ENCODE data around the gene SEC11C. TPM values are rescaled to one million over a fixed set of nuclear protein-coding genes. Genes with fewer than 3 reads are reported as not detected.

The SEC11C gene
- 7.0 TPM for total RNA-seq

DNA sequence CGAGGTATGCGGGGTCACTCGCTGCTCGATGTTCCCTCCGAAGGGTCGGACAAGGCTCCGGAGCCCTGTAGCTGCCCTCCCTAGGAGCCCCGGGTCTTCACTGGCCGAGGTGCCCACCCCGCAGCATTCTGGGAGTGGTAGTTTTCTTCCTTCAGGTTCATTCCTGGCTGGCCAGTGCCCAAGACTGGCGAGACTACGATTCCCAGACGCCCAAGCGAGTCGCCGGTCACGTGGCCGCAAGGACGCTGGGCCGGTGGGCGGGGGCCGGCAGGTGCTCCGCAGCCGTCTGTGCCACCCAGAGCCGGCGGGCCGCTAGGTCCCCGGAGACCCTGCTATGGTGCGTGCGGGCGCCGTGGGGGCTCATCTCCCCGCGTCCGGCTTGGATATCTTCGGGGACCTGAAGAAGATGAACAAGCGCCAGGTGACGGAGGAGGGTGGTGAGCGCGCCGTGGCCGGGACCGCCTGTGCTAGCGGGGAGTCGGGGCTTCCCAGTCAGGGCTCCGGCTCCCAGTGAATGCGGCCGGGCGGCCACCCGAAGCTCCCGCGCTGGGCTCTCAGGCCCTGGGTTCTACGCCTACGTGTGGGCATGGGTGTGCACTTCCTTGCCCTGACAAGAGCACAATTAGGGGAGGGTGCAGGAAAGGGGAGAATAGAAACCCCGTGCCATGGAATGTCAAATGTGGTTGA, at the start of gene SEC11C:
SEC11C (plus strand) TSS at position 270 of the 687 bp plus-strand sequence; CDS start at position 335, 65 bp downstream.
- peak; percentile 98 for DNase-seq

DNA sequence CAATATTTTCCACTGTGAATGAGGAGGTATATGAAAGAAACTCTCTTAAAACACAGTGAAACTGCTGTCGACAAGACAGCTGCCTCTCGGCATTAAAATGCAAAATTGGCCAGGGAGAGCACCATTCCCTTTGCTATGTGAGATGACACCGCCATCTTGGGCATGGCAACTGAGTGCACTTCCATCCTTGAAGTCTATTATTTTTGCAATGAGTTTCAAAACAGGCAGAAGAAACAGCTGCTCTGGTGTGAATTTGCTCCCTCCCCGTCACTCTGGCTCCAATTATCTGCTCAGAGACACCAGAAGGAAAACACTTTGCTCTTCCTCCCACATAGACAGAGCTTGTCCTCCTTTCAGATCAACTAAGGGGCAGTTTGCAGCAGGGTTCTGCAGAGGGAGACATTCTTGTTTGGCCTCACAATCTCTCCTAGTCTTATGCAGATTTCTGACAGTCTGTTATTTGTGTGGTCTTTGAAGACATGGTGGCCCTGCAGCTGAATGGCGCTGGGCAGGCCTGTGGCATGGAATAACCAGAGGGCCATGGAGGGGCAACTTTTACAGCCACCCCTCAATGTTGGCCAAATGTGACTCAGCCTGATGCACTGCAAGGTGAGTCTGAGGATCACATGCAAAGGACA, 48.6 kb upstream of the SEC11C start:
- DNase-seq, result no peak

DNA sequence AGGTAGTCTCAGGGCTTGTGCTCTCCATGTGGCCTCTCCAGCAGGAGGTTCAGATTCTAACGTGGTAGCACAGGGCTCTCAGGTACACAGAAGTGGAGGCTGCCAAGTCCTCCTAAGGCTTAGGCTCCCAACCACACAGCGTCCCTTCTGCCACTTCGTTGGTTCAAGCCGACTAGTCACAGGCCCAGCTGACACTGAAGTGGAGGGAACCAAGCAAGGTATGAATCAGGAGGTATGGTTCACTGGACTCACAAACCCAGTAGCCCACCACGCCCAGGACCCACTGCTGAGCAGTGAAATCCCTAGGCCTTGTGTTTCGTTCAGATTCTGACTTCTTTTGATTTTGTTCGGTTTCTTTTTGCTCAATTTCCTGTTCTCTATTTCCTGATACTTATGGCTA, 46.0 kb upstream of the SEC11C start:
- DNase-seq, result no peak

DNA sequence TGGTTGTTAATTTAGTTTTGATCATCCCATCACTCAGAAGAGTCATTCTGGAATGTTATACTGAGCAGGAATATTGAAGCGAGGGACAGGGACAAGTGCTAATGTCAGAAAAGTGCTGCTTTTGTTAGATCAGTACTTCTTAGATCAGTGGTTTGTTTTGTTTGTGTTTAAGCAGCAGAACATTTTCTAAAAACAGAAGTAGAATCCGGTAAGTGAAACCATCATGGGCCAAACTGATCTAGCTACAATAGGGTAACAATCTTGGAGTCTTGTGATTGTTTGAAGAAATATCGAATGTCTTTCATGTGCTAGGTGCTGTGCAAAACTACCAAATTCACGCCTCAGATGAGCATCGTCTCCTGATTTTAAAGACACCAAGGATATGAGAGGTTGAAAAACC, 45.1 kb upstream of the SEC11C start:
- no peak for DNase-seq

DNA sequence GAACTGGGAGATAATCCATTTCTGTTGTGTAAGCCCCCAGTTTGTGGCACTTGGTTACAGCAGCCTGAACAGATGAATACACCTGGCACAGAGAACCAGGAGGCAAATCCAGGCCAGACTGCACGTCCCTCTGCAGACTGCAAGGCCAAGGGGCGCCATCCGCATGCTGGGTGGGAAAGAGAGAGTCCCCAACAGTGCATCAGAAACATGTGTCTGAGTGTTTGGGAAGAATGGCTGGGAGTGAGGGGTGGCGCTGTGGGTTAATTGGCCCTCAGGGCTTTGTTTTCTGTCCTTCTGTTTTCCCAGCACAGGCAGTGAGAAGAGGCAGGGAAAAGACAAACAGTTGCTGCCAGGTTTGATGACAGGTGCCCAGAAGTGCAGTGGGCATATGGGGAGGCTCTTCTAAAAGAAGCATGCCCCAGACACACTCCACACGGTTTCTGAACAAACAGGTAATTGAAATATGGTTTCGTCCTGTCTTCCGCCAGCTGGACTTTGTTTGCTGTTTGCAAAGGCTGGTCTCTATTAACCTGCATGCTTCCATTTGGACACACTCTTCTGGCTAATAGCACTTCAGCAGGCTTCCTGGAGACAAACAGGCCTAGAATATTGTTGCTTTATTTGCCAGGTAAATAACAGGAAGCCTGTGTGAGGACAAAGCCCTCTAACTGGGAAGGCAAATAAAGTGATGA, 43.4 kb upstream of the SEC11C start:
- DNase-seq, result no peak

DNA sequence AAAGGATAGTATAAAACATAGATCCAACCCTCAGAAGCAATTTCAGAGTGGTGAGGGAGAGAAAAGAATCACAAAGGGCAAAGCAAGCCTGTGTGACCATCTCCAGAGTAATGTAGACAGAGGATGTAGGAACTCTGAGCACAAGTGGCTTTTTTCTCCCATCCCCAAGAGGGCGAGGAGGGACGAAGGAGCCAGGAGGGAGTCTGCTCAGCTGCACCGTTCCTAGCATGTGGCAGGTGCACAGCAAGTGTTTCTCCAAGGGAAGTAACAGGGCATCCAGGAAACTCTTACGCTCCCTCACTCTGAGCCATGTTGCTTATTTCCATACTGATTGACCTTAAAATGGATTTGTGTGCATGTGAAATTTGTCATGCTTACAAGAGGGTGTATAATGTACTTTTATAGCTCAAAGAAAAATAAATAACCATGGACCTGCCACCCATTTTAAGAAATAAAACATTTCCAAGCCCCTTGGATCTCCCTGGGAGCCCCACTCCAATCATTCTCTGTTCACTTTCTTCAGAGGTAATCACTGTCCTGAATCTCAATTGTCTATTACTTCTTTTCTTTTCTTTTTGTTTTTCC, 37.8 kb upstream of the SEC11C start:
- no peak for DNase-seq

DNA sequence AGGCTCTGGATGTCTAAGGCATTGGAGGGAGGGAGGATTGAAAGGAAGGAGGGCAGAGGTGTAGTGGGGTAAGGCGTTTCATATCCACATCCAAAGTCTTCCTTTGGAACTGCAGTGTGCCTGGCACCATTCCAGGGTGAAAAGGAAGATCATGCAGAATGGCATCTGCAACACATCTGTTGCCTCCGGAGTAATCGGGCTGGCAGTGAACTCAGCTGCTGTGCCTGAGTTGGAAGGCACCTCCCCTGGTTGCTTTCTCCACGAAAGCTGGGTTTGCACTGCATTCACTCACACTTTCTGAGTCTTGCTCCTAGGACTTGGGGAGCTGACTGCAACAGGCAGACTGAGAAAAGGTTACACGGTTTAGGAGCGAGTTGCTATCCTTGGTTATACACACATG, 30.3 kb upstream of the SEC11C start:
- peak; percentile 79 for DNase-seq

DNA sequence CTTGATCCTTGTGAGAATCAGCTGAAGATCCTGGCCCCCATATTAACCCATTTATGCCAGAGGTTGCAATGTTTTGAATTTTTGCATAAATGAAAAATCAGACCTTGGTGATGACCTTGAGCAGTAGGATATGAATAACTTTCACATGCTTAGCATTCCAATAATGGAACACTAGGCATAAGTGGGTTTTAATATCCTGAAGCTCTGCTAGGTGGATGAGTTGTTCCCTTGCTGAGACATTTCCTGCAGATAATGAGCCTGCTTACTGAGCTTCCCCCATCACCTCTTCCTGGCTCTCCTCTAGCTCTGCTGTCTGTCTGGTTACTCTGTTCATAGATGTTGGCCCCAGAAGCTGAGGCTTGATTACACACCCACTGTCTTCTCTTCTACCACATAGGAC, 25.5 kb upstream of the SEC11C start:
- DNase-seq, result no peak

DNA sequence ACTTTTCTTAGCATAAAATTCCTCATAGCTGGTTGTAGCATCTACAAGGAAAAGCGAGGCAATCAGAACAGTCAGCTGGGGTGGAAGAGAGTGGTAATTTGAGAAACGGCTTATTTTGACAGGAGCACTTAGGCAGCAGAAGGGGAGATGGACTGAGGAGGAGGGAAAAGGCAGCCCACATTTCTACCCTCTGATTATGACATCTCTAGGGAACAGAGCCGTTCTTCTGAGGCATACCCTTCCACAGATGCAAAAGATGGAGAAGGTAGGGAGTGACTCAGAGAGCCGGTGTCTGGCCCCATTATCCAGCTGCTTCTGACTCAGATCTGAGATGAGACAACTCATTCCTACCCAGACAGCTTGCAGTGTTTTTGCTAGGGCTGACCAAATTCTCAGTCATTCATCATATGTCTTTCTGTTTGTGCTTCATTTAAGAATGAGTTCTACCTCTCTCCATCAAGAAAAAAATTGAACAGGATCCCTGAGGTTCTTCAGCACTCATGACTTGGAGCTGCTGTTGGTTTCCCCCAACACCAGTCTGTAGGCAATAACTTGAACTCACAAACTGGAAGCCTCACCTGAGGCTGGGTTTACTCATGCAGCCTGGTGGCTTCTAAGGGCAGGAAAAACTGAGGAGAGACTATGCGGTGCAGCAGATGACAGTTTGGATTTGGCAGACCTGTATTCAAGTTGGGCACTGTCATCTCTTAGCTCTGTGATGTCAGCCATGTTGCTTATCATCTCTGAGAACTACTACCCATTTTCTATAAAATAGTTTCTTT, 15.9 kb upstream of the SEC11C start:
- no peak for DNase-seq

DNA sequence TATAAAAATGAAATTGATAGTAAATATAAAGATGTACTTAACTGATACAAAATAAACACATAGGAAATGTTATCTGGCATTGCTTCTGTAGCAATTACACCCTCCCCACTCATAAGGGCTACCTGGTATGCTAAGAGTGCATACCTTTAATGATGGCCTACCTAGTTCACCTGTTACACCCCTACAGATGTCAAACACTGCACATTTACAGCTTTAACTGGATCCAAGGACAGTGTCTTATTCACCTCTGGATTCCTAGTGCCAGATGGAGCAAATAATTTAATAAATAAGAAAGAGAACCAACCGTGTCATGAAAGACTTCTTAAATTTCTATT, 15.3 kb upstream of the SEC11C start:
- DNase-seq, result no peak

DNA sequence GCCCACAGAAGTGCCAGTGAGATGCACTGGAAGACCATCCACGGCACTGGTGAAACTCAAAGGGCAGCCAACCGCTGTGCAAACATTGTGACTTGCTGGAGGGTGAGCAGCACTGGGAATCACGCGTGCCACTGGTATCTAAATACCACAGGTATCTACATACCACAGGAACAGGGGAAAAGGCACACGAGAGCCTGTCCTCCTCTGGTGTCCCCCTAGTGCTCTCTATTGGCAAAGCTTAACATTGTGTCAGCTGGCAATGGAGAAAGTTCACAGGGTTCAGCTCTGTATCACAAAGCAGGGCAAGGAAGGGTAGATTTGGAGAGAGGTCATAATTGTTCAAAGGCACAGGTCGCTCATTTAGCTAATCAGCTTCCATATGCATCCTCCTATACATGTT, 12.6 kb upstream of the SEC11C start:
- DNase-seq, result no peak

DNA sequence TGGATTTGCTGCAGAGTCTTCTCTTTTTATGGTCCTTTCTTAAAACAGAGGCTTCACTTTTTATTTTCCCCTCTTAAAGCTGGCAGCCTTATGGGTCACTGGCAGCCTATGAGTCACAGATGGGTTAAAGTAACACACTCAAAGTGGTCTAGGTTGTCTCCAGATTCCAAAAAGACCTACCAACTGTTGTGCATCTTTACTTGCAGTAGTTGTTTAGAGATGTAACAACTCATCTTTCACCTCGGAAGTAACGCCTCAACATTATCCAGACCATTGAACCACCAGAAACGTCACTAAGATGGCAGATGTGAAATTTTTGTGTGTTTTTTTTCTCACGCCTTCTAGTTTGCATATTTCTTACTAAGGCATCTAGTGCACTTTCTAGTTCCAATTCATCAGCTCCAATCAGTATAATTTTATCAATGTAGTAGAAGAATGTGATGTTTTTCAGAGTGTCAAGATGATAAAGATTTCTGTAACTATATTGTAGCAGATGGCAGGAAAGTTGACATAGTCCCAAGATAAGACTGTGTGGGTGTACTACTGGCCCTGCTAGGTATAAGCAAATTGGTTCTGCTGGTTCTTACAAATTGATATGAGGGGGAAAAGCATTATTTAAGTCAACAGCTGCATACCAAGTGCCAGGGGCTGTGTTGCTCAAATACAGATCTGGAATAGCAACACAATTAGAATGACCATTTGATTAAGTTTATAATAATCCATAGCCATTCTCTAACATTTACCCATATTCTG, 9.6 kb upstream of the SEC11C start:
- no peak for DNase-seq

DNA sequence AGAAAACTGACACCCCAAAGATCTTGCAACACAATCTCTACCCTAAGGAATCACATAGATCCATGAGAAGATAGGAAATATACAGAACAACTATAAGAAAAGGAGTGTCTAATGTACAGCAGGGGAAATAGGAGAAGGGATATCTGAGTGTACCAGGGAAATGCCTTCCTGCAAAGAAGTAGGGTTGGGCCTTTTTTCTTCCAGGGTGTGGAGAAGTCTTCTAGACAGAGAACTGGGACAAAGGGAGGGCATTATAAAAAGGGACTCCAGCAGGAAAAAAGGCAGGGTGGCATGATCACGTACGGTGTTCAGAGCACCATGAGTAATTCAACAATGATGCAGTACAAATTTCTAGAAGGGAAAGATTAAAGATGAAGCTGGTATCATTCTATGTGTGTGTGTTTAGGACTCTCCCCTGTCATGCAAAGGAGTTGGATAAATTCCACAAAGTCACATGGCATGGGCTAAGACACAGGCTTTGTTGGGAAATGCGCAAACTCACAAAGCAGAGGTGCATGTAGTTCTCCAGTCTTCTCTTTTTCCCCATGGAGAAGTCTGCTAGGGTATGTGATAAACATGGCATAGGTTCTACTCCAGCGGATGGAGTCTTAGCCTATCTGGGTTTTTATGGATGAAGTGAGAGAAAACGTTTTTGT, 6.7 kb upstream of the SEC11C start:
- DNase-seq, result no peak

DNA sequence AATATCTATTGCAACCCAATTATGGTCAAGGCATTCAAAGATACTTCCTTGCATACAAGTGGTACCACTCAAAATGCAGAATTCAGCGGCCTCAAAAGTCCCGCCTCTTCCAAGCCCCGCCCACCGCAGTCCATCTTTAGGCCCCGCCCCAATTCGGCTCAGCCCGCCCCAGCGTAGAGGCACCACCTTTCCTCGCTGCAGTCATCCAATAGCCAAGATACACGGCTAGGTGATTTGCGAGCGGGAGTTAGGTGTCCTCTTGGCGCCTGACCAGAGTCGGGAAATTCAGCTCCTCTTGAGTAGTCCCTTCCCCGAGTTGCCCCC, 431 bp upstream of the SEC11C start:
- DNase-seq, result peak; percentile 89

DNA sequence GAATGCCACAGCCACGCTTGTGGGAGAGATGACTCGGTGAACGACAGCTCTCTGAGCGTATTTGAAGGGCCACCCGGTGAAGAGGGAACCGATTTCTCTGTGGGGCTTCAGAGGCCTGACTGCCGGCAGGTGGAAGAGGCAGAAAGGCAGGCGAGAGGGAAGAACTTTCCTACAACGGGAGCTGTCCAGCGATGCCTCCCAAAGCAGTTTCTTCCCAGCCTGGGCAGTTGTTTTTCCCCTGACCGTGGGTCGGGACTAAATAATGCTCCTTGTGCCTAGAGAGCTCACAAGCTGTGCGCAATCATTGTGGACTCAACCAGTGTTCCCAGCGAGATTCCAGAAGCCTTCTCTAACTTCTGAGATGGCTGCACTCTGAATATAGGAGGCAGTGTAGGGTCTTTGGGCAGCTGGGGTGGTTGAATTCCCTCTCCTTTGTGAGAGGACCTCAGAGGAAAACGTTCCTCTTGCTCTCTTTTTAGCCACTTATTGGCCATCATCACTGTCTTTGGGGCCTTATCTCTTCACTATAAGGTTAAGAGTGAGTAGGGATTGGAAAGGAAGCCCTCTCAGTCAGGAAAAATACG, 710 bp downstream of the SEC11C start:
- peak; percentile 51 for DNase-seq

DNA sequence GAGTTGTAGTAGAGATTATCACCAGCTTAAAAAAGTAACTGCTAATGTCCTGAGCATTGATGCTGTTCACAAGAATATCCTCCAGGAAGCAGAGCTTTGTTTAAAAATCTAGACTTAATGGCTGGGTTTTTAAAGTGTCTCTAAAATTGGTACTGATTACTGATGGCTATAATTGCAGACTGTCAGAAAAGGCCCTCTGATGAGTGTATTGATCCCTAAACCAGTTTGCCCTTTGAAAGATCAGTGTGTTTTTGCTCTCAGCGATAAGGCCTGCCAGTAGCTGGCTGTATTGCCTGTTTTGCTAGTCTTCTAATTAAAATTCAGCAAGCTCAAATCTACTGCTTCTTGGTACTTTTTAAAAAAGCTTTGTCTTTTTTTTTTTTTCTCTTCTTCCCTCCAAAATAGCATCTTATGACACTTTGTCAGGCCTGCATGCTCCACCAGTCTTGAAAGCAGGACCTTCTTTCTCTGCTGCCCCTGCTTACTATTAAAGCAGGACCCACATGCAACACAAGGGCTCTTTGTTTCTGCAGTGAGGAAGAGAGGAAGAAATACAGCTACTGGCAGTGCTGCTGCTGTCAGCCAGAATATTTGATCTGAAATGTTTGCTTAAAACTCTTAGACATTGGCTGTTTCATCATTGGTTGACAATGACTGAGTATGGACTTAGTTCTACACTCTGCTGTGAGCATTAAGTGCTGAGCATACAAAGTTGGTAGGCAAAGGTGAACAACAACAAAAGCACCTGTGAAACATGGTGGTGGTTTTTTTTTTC, 1.8 kb downstream of the SEC11C start:
- no peak for DNase-seq

DNA sequence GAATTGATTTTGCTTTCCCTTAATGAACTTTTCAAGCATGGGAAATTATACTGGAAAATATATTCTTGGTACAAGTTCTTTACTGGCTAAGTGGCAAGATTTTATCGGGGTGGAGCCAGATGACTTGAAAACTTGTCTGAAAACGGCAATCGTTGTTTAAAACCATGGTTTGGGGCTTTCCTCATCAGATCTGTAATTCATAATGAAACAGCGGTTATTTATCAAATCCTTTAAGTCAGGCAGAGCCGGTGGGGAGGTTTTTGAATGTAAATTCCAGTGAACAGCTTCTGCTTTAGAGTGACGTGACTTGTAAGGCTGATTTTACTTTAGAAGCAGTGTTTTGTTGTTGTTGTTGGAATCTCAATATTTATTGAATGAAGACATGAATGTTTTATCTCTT, 2.6 kb downstream of the SEC11C start:
- DNase-seq, result no peak

DNA sequence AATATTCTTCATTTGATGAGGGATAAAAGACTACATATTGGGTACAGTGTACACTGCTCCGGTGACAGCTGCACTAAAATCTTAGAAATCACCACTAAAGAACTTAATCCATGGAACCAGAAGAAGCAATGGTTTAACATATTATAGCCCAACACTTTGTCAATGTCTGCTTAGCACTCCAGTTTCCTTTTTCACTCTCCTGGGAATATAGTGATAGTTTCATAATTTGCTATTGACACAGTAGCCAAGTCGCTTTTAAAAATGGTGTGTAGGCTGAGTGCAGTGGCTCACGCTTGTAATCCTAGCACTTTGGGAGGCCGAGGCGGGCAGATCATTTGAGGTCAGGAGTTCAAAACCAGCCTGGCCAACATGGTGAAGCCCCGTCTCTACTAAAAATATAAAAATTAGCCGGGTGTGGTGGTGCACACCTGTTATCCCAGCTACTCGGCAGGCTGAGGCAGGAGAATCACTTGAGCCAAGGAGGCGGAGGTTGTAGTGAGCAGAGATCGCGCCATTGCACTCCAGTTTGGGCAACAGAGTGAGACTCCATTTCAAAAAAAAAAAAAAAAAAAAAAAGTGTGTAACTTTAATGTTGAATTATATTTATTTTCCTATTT, 3.2 kb downstream of the SEC11C start:
- peak; percentile 13 for DNase-seq

DNA sequence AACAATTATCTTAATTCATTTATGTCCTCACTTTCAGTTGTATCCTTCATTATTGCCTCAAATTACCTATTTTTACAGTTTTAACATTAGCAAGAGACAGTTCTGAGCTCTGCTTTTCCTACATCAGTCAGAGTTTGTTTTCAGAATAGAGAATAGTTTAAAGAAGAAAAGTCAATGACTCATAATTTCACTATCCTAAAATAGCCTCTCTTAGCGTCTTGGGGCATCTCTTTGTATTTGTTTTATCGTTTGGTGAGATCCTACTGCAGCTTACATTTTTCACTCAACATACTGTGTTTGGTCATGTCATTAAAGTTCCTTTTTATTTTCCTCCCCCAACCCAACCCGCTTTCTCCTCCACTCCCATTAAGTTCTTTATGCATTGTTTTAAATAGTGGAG, 3.8 kb downstream of the SEC11C start:
- DNase-seq, result no peak

DNA sequence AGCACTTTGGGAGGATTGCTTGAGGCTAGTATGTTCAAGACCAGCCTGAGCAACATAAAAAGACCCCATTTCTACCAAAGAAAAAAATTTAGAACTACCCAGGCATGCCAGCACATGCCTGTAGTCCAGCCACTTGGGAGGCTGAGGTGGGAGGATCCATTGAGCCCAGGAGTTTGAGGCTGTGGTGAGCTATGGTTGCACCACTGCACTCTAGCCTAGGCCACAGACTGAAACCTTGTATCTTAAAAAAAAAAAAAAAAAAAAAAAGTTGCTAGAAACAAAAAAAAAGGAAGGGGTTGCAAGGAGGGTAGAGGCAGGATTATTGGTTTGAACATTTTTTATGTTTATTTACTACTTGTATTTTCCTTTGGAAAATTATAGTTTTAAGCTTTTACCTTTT, 4.8 kb downstream of the SEC11C start:
- no peak for DNase-seq

Data from tongue (tissue), 2 donors.